ENCODE measurements around the gene NAGPA.

DNA sequence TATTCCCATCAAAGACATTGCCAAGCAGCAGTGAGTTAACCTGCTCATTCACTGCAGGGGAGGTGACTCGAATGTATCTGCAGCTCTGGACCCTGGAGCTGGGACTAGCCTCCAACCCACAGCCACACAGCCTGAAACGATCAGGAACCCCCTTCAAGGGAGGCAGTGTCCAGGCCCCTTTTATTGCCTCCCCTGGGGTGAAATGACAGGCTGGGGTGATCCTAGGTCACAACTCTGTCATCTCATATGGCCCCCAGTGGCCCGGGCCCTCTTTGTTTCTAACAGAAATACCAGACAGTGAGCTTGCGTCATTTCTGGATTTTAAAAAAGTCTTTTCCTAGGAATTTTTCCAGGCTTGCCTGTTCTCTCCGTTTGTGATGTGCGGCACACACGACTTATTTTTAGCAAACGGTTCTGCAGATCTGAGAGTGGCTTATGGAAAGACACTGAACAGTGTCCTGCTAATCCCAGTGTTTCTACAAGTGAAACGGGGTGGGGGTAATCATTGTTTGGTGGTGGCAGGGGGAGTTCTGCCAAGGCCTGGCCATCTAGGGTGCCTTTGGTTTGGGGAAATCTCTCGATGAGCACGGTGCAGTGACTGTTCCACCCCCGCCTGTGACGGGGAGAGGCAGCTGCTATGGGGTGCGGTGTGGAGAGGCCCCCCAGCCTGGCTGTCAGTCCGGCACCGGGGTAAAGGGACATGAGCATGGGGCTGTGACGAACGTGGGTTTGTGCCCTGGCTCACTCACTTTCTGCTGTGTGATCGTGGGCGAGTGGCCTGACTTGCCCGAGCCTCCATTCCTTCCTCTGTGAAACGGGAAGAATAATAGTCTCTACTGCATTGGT lies 27.2 kb downstream of the NAGPA start:
- TF ChIP-seq, protein P1, sequence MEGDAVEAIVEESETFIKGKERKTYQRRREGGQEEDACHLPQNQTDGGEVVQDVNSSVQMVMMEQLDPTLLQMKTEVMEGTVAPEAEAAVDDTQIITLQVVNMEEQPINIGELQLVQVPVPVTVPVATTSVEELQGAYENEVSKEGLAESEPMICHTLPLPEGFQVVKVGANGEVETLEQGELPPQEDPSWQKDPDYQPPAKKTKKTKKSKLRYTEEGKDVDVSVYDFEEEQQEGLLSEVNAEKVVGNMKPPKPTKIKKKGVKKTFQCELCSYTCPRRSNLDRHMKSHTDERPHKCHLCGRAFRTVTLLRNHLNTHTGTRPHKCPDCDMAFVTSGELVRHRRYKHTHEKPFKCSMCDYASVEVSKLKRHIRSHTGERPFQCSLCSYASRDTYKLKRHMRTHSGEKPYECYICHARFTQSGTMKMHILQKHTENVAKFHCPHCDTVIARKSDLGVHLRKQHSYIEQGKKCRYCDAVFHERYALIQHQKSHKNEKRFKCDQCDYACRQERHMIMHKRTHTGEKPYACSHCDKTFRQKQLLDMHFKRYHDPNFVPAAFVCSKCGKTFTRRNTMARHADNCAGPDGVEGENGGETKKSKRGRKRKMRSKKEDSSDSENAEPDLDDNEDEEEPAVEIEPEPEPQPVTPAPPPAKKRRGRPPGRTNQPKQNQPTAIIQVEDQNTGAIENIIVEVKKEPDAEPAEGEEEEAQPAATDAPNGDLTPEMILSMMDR (IDR thresholded peaks at IDR 0.05; ENCODE audit: low read depth, low read length), result no peak
- TF ChIP-seq POLR2A (IDR thresholded peaks at IDR 0.05; ENCODE audit: extremely low read depth, insufficient read length) (no peak), MYC (IDR thresholded peaks at IDR 0.05; ENCODE audit: low read depth, low read length) (no peak)
- TF ChIP-seq, protein P2, sequence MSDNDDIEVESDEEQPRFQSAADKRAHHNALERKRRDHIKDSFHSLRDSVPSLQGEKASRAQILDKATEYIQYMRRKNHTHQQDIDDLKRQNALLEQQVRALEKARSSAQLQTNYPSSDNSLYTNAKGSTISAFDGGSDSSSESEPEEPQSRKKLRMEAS (IDR thresholded peaks at IDR 0.05; ENCODE audit: low read depth, low read length), result no peak

Data from NB4 (cell line).